CD4-positive, alpha-beta T cell treated with Interleukin-17A for 4 hours (primary cell): ENCODE measurements around the gene ADRM1.

Source experiments
- DNase-seq: peaks from one replicate; pipeline ENCODE4 v3.0.0-alpha.2; 2020; ENCODE audit warnings: mixed read lengths

ADRM1 gene

DNA sequence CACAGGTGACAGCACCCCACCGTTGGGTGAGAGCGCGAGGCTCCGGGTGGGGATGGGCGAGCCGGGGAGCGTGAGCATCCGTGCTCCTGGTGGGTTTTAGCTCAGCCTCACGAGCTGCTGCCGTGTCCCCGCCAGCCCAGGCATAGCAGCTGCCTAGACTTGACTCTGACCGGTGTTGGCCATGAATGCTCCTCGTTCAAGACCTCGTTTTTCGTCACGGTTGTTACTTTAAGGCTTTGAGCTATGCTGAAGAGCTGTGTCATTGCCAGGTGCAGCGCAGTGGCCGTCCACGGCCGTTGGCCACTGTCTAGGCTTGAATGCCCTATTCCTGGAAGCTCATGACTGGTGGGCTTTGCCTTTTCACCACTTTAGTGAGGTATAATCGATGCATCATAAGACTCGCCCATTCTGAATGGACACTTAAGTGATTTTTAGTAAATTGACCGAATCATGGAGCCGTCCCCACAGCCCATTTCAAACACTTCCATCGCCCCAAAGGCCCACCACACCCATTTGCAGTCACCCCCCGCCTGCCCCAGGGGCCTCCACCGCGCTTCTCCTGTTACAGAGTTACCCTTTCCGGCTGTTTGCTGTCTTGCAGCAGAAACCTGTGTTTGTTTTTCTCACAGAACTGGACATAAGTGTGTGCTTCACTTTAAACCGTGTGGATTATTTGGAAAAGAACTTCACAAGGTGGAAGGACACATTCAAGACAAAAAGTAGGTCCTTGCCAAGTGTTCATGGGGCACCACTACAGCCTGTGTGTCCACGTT is 21.4 kb upstream of the ADRM1 start:
- DNase-seq: no peak

DNA sequence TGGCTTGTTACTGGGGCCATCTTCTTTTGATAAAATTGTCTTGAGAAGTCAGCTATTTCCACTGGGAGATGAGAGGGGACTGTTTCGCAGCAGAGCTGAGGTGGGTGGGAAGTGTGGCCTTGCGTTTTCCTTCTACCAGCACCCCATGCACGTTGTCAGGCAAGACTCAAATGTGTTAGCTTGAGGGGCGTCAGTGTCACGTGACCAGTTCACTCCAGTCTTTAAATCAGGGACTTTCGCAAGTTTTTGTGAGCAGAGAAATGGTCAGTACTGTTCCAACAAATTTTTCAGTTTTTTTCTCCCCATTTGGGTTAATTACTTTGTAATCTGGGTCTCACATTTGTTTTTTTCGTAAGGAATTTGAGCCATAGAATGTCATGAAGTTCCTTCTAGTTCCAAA is 20.7 kb upstream of the ADRM1 start:
- no peak for DNase-seq

DNA sequence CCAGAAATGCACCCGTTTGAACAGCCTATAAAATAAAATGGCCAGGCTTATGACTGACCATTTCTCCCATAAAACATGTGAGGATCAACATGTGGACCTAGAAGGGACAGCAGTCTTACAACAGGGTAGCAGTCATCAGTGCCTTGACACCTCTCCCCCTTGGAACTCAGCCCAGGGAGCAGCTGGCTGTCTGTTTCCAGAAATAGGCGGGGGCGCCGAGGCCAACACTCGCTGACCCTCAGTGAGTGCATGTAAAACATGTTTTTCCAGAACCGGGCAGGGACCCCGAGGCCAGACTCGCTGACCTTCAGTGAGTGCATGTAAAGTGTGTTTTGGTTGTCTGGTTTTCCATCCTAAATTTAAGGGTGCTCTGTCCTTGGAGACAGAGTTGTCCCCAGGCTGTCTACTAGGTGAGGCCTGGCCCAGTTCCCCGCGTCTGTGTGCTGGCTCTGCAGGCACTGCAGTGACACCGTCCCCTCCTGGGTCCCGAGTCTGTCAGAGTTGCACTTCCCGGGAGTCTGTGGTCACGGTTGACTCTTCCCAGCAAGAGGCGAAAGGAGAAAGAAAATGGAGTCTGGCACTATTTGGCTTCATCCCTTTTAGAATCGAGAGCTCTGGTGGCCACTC is 19.8 kb upstream of the ADRM1 start:
- DNase-seq: no peak

DNA sequence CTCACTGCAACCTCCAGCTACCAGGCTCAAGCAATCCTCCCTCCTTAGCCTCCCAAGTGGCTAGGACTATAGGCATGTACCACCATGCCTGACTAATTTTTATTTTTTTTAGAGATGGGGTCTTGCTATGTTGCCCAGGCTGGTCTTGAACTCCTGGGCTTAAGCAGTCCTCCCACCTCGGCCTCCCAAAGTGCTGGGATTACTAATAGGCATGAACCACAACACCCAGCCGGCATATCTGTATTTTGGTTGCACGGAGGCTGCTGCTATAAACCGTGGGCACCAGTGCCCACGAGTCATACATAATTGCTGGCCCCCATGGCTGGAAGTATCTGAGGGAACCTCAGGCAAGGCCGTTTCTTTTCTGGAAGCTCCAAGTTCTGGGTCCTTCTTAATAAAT is 18.3 kb upstream of the ADRM1 start:
- DNase-seq: no peak

DNA sequence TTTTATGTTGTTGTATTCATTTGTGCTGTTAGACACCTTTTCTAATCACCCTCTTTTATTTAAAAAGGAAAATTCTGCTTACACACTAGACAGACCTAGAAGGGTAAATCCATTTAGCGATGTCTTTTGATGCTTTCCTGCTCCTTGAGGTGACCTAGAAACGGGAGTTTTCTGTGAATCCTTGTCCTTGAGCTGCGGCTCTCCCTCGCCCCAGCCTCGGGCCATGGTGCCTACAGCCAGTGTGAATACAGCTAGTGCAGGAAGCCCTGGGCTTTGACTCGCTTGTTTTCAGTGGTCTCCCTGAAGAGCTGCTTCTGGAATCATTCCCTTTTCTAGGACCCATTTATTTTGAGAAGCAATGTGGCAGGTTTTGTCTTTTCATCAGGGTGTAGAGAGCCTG is 17.6 kb upstream of the ADRM1 start:
- DNase-seq: no peak

DNA sequence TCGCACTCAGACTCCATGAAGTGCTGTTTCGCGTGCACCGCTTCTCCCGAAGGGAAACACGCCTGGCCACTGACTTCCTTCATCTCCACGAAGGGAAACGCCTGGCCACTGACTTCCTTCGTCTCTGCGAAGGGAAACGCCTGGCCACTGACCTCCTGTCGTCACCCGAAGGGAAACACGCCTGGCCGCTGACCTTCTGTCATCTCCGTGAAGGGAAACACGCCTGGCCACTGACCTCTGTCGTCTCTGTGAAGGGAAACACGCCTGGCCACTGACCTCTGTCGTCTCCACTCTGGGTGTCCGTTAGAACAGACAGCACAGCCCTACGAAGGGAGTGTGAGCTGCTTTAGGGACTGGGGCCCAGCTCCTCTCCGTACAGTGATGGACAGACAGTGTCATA is 17.1 kb upstream of the ADRM1 start:
- no peak for DNase-seq

DNA sequence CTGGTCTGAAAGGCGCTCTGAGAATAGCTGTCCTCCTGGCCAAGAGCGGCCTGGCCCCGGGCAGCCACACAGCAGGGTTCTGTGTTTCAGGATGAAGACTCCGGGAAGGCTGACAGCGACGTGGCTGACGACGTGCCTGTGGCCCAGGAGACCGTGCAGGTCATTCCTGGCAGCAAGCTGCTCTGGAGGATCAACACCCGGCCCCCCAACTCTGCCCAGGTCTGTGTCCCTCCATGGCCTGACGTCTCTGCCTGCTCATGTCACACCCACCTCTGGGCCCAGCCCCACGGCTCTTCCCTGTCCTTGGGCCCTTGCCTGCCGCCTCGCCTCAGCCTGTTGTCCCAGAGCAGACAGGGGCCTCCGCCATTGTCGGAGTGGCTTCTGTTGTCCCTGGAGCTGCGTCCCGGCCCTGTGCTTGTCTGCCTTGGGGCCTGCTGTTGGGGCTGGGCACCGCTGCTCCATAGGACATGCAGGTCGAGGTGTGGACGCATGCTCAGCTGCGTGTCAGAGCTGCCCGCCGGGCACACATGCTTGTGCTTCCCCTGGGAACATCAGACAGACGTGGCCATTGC is 16.2 kb upstream of the ADRM1 start:
- no peak for DNase-seq

DNA sequence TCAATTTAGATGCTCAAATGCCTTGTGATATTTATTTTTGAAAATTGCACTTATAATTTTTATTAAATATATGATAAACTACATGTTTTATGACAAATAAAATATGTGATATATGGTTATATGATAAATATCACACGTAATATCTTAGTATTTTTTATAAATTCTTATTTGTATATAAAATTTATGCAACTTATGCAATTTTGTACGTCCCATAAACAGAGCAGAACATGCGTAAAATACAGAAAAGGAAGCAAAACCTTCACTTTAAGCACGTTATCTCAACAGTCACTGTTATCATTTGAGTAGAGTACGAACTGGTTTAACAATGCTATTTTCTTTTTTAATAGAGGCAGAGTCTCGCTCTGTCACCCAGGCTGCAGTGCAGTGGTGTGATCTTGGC is 15.7 kb upstream of the ADRM1 start:
- DNase-seq: no peak

DNA sequence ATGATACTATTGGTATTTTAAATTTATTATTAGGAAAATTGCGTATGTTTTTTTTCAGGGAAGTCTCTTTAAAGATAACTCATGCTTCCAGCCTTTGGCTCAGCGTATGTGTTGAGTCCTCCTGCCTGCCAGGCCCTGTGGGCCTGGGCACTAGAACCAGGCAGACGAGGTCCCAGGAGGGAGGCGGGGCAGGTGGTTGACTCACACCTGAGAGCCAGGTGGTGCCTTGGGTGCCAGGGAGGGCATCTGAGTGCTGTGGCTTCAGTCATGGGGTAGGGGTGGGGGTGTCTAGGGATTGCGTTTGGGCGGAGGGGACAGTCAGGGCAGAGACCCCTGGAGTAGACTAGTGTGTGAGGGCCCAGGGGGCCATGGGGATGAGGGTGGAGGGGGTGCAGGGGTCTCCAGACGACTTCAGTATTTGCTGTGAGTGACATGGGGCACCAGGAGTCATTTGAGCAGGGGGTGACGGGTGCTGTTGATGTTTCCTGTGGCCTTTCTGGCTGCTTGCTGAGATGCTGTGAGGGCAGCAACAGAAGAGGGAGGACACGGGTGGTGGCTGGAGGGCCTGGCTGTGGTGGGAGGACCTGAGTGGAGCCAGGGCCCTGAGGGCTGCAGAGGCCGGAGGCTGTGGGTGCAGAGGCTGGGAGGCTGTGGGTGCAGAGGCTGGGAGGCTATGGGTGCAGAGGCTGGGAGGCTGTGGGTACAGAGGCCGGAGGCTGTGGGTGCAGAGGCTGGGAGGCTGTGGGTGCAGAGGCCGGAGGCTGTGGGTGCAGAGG is 14.8 kb upstream of the ADRM1 start:
- no peak for DNase-seq

DNA sequence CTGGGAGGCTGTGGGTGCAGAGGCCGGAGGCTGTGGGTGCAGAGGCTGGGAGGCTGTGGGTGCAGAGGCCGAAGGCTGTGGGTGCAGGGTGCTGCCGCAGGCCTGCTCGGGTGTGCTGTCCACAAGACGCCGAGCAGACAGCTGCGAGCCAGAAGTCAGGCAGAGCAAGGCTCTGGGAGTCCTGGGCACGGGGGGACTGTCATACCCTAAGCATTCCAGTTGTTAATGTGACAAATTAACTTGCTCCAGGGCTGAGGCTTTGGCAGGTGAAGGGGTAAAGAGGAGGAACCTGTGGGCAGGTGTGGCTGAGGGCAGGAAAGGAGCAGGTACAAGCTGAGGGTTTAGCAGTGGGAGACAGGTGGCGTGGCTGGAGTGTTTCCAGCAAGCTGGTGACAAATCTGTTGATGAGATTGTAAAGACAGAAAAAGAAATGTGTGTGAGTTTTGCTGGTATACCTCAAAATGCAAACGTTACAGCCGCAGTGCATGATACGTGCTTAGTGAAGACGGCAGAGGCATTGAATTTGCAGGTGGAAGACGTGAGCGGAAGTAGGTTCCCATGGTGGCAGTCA is 14.2 kb upstream of the ADRM1 start:
- no peak for DNase-seq

DNA sequence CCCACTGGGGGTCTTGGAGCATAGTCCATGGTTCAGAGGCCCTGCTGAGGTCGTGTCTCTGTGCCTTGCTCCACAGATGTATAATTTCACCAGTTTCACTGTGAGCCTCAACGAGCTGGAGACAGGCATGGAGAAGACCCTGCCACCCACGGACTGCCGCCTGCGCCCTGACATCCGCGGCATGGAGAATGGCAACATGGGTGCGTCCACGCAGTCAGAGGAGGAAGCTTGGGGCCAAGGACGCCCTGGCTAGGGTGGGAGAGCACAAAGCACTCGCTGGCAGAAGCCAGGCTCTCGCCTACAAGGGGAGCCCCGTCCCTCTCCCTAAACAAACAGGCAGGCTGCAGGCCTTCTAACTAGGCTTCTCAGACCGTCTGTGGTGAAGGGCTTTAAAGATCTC is 13.7 kb upstream of the ADRM1 start:
- DNase-seq: no peak

DNA sequence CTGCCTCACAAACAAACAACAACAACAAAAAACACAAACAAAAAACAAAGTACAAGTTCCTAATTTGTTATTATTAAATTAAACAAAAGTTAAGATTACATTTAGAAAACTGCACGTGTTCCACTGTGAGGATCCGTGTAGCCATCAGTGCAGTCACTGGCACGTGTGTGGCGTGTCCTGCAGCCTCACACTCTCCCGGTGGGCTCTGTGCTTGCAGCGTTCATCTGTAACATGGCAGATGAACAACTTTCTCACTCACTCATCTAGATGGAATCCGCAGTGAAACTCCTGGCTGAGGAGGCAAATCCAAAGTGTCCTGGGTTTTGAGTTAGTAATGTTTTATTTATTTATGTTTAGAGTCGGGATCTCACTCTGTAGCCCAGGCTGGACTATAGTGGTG is 12.9 kb upstream of the ADRM1 start:
- DNase-seq: no peak

DNA sequence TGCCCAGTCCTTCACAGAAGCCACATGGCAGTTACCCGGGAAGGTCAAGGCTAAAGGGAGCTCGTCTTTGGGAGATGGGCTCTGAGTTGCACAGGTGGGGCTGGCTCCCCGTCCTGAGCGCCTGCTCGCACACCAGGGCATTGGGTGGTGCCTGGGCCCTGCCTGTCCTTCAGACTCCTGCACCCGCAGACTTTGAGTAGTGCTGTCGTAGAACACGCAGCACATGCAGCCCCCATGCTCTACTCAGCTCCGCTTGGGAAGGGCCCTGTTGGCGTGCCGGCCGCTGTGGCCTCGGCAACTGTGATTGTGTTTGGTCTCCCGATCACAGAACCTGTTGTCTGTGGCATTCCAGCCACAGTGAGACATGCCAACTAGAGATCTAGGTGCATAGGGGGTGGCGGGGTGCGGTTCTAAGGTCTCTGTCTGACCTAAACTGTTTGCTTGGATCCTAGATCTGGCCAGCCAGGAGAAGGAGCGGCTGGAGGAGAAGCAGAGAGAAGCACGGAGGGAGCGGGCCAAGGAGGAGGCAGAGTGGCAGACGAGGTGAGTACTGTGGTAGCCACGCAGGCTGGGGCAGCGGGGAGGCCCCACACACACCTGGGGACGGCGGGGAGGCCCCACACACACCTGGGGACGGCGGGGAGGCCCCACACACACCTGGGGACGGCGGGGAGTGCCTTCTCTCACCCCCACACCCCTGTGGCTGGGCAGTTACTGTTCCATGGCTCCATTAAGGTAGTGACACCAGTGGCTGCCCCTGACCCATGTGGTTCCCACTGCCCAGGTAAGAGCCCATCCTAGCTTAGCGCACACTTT is 11.3 kb upstream of the ADRM1 start:
- no peak for DNase-seq

DNA sequence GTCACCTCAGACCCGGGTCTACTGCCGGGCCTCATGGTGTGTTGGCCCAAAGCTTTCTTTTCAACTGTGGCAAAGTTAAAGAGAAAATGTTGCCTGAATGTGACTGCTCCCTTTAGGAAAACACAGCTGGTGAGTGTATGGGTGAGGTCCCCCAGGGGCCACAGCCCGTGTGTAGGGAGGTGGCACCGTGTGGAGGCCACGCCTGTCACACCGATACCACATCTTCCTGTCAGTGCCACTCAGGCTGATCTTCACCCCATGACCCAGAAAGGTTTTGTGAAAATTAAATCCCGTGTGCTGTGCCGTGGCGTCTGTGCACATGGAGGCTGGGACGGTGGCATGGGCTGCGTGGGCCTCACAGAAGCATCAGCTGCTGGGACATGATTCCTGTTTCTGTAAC is 10.7 kb upstream of the ADRM1 start:
- DNase-seq: no peak

DNA sequence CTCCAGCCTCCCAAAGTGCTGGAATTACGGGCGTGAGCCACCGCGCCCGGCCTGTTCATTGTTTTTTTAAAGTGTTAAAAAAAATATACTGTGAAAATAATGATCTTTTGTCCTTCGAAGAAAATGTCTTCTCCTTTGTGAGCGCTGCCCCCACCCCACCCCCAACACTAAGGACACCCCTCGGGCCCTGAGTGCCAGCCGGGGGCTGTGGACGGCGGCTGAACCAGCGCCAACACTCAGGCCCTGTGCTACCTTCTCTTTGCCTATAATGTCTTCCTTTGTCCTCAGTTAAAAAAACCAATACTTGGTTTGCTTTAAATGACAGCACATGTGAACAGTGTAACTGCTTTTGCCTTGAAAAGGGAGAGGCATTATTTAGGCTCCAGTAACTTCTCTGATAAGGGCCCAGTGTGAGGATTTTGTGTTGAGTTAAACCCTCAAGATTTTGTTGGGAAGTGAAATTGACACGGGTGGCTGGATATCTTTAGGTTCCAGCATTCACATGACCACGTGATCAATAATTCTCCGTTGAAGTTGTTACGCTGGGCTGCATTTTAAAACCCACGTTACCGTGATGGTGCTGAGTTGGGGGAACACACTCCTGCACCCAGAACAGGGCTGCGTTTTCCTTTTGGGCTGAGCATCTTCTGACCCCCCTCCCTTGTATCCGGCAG is 9.5 kb upstream of the ADRM1 start:
- no peak for DNase-seq

DNA sequence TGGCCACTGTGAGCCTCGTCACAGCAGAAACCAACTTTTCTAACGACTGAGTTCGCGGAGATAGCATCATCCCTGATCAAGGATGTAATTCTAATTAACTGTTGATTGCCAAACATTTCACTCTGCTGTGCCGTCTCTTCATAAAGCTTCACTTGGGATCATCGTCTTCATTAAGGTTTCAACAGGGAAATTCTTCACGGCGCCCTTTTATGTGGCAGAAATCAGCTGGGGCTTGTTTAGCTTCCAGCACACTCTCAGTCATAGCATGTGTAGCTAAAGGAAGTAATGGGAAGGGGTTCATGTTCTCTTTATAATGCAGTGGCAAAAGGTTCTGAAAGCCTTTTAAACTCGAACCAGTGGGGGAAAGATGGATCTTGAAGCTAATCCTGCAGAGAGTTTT is 8.9 kb upstream of the ADRM1 start:
- DNase-seq: no peak

DNA sequence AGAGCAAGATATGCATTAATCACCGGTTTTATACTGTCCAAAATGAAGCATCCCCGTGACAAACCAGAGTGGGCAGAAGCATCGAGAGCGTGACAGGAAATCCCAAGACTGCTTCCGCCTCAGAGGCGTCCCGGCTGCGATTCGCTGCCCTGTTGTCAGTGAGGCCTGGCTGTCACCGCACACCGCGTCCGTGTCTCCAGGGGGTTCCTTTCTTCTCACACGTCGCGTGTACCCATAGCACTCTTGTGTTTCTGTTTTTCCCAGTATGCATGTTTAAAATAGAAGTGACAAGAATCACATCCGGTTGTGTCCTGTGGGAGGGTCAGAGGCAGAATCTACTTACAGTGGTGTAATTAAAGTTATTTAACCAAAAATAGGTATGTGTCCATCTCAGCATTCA is 8.3 kb upstream of the ADRM1 start:
- no peak for DNase-seq

DNA sequence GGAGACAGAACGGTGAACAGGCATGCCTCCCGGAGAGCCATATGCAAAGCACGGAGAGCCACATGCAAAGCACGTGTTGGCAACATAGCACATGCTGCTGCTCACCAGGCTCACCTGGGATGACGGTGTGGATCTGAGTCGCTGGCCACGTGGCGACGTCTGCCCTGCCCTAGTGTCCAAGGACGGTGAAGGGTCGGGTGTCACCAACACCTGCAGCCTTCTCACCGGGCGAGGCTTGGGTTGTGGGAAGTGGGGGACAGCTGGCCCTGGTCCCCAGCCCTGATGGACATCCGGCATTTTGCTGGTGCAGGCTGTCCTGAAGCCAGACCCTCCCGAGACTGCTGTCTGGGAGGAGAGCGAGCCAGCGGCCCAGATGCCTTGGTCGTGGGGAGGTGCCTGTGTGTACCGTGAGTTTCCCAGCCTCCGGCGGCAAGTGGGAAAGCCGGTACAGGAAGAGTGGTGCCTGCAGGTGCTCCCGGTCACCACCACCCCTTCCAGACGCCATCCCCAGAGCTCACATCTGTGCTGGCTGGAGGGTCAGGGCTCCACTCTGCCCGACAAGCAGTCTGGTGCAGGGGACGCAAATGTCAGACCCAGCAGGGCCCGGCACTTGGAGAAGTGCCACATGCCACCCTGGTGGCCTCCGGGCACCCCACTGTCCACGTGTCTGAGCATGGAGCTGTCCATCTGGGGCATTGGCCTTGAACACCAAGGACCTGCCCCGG is 5.9 kb upstream of the ADRM1 start:
- DNase-seq: no peak

DNA sequence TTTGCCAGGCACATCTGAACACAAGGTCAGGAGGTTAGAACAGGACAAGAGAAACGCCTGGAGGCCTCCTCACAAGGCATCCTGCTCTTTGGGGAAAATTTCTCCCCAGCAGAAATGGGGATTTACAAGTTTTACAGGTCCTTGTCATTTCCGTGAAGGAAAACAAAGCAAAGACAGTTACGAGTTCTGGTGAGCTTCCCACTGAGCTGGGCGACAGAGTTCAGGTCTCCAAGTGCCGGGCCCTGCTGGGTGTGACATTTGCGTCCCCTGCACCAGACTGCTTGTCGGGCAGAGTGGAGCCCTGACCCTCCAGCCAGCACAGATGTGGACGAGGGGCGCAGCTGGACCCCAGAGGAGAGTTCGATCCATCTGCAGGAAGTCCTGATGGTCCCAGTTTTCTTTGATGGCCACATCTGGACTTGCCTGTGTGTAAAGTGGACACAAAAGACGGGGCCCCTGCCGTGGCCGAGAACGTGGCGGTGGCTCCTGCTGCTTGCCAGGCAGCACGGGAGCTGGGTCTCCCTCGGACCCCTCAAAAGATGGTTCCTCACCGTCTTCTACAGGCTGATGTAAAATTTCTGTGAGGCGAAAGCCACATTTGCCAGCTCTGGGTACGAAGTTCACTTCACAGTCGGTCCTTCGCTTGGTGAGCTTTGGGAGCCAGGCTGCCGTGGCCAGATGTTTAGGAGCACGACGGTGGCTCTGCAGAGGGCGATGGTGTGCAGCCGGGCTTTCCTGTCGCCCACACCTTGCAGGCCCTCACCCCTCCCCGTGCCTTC is 5.2 kb upstream of the ADRM1 start:
- DNase-seq: no peak

DNA sequence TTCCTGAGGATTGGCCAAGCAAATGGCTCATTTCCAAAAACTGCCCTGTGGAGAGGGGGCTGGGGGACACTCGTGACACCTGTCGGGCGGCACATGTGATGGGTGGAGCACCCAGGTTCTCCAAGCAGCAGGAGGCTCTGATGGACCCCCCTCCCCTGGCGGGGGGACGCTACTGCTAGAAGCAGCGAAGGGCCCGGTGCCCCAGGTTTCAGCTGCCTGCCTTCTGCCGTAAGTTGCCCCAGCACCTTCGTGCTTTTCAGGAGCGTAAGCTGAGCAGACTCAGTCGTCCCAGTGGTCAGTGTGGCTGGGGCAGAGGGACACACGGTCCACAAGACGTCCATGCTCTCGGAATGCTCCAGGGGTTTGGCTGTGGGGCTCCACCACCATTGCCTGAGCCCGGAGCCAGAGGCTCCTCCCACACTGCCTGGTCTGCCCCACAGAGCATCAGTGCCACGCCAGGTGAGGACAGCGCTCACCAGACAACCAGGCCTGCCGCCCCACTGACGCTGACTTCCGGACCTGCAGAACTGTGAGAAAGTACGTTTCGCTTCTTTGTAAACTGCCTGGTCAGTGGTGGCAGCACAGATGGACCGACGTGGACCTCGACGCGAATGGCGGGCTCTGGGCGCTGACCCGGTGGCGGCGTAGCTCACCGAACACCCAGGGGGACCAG is 4.1 kb upstream of the ADRM1 start:
- no peak for DNase-seq
